ENCODE data around the gene AMPD3.

DNA sequence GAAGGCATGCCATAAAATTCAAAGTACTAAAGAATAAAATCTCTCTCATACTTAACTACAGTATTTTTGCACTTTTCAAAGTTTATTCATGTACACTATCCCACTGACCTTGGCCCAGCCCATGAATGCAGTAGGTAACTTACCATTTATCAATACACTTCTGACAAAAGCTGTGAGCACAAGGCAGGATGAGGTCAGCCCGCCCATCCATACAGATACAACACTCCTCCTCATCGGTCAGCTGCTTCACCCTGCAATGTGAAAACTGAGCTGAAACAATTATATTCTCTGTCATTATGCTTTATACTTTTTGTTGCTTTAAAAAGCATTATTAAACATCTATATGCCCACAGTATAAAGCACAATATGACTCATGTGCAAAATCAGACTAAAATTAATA lies 63.8 kb downstream of the AMPD3 start:
- TF ChIP-seq, protein P1, sequence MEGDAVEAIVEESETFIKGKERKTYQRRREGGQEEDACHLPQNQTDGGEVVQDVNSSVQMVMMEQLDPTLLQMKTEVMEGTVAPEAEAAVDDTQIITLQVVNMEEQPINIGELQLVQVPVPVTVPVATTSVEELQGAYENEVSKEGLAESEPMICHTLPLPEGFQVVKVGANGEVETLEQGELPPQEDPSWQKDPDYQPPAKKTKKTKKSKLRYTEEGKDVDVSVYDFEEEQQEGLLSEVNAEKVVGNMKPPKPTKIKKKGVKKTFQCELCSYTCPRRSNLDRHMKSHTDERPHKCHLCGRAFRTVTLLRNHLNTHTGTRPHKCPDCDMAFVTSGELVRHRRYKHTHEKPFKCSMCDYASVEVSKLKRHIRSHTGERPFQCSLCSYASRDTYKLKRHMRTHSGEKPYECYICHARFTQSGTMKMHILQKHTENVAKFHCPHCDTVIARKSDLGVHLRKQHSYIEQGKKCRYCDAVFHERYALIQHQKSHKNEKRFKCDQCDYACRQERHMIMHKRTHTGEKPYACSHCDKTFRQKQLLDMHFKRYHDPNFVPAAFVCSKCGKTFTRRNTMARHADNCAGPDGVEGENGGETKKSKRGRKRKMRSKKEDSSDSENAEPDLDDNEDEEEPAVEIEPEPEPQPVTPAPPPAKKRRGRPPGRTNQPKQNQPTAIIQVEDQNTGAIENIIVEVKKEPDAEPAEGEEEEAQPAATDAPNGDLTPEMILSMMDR (IDR thresholded peaks at IDR 0.05), result no peak
- no peak for TF ChIP-seq EZH2 (IDR thresholded peaks at IDR 0.05)
- no peak for TF ChIP-seq EZH2phosphoT487 (IDR thresholded peaks at IDR 0.05)

All from neural progenitor cell (in vitro differentiated cells).